Endothelial cell of umbilical vein (primary cell): ENCODE measurements around the gene POLG. TPM values are rescaled to one million over a fixed set of nuclear protein-coding genes. Genes with fewer than 3 reads are reported as not detected.

Source experiments
- BruUV-seq: library from RNA; stranded (reverse); fragments of 400-500 nt; replicated peaks from 2 replicates; lab custom pipeline; 2021; lab: Mats Ljungman, UMichigan
- CTCF ChIA-PET: fragments of 300-600, 350-600 bp; sonication (Branson Sonifier 250); formaldehyde crosslinking; loops from one replicate; lab custom pipeline; 2021; ENCODE audit warnings: antibody characterized with exemption, inconsistent platforms; lab: Charles Lee
- POLR2A ChIA-PET: fragments of 300-600, 350-600 bp; sonication (Branson Sonifier 250); formaldehyde crosslinking; loops from one replicate; lab custom pipeline; 2021; ENCODE audit warnings: antibody characterized with exemption, inconsistent platforms; lab: Charles Lee
- DNase-seq: peaks from one replicate; pipeline ENCODE4 v3.0.0-alpha.2; 2011; ENCODE audit warnings: low read depth, low spot score
- FAIRE-seq: peaks from 2 replicates; lab custom pipeline; 2011; peaks lifted over from hg19 to GRCh38; lab: Jason Lieb, UNC
- H2AFZ ChIP-seq: 2 replicates; pipeline ENCODE4 v1.6.0; 2012; ENCODE audit warnings: low read depth, low read length, control low read depth, inconsistent platforms
- H3K27ac ChIP-seq: 2 replicates; pipeline ENCODE4 v1.5.1; 2011; ENCODE audit warnings: low read depth, mild to moderate bottlenecking, control low read depth, low read length, moderate library complexity; ENCODE audit not compliant: insufficient read depth
- H3K27me3 ChIP-seq, 2 experiments: 2 replicates each; pipeline versions ENCODE4 v1.6.0 to v1.6.1; 2011; ENCODE audit warnings: low read length in 2 of 2, mixed read lengths in 1 of 2; ENCODE audit not compliant: control insufficient read depth in 2 of 2, insufficient read depth in 2 of 2
- H3K36me3 ChIP-seq, 2 experiments: 2 replicates in 1 of 2; 3 replicates in 1 of 2; pipeline ENCODE4 v1.5.1; 2011; ENCODE audit warnings: low read length in 2 of 2, mild to moderate bottlenecking in 1 of 2, moderate library complexity in 1 of 2; ENCODE audit not compliant: control insufficient read depth in 2 of 2, insufficient read depth in 2 of 2; ENCODE audit errors: extremely low read depth in 1 of 2
- H3K4me1 ChIP-seq: 3 replicates; pipeline ENCODE4 v1.5.1; 2011; ENCODE audit warnings: mild to moderate bottlenecking, low read length; ENCODE audit not compliant: control insufficient read depth, insufficient read depth; ENCODE audit errors: extremely low read depth
- H3K4me2 ChIP-seq: 2 replicates; pipeline ENCODE4 v1.6.1; 2011; ENCODE audit warnings: low read length, control low read depth, mixed read lengths; ENCODE audit not compliant: insufficient read depth
- H3K4me3 ChIP-seq, 3 experiments: fragments of 200-600 bp in 1 of 3; sonication (generic), shearing (Covaris generic) in 1 of 3; replicated peaks in 1 of 3; 2 replicates each; pipeline ENCODE4 v1.5.1; 2011 to 2016; ENCODE audit warnings: control low read depth in 3 of 3, low read length in 3 of 3, mild to moderate bottlenecking in 2 of 3, inconsistent platforms in 1 of 3, low read depth in 1 of 3, moderate library complexity in 1 of 3; ENCODE audit not compliant: insufficient read depth in 1 of 3
- H3K79me2 ChIP-seq: 2 replicates; pipeline ENCODE4 v1.6.0; 2012; ENCODE audit warnings: low read length, inconsistent platforms; ENCODE audit not compliant: control insufficient read depth, insufficient read depth
- H3K9ac ChIP-seq: replicated peaks from 2 replicates; pipeline ENCODE3; 2011; ENCODE audit warnings: low read length, control low read depth; ENCODE audit not compliant: insufficient read depth; ENCODE audit errors: extremely low read depth
- H3K9me1 ChIP-seq: replicated peaks from 3 replicates; pipeline ENCODE4 v1.6.0; 2011; ENCODE audit warnings: mild to moderate bottlenecking, low read length; ENCODE audit not compliant: control insufficient read depth, insufficient read depth; ENCODE audit errors: extremely low read depth
- H3K9me3 ChIP-seq: replicated peaks from 2 replicates; pipeline ENCODE4 v1.5.1; 2012; ENCODE audit warnings: low read length, inconsistent platforms; ENCODE audit not compliant: control insufficient read depth, insufficient read depth
- H4K20me1 ChIP-seq: replicated peaks from 2 replicates; pipeline ENCODE3; 2011; ENCODE audit warnings: mild to moderate bottlenecking, low read length; ENCODE audit not compliant: control insufficient read depth, insufficient read depth; ENCODE audit errors: extremely low read depth
- CTCF ChIP-seq, 2 donors: IDR thresholded peaks; 1 replicate in 1 of 2; 2 replicates in 1 of 2; pipeline ENCODE4 v1.5.1; 2011; ENCODE audit warnings: low read length in 2 of 2, mild to moderate bottlenecking in 2 of 2, moderate library complexity in 2 of 2, control low read depth in 1 of 2, inconsistent platforms in 1 of 2, low read depth in 1 of 2; ENCODE audit not compliant: insufficient read depth in 1 of 2; ENCODE audit errors: extremely low read depth in 1 of 2
- EZH2 ChIP-seq: IDR thresholded peaks from 2 replicates; pipeline ENCODE4 v1.6.1; 2012; ENCODE audit warnings: borderline replicate concordance, low read depth, mild to moderate bottlenecking, moderate library complexity, low read length, inconsistent platforms; ENCODE audit not compliant: severe bottlenecking
- FOS ChIP-seq: IDR thresholded peaks from 2 replicates; pipeline ENCODE4 v1.6.1; 2011; ENCODE audit warnings: mild to moderate bottlenecking, low read length, moderate library complexity, borderline replicate concordance; ENCODE audit not compliant: insufficient read depth
- GATA2 ChIP-seq: IDR thresholded peaks from 2 replicates; pipeline ENCODE4 v1.7.0; 2011; ENCODE audit warnings: low read depth, mild to moderate bottlenecking, moderate library complexity, mixed read lengths, low read length; ENCODE audit not compliant: insufficient read length, insufficient read depth
- JUN ChIP-seq: IDR thresholded peaks from 2 replicates; pipeline ENCODE4 v1.6.1; 2011; ENCODE audit warnings: borderline replicate concordance, low read depth; ENCODE audit not compliant: insufficient read length, insufficient read depth
- MAX ChIP-seq: IDR thresholded peaks from 2 replicates; pipeline ENCODE4 v1.6.1; 2011; ENCODE audit not compliant: insufficient read depth, insufficient read length
- MYC ChIP-seq: IDR thresholded peaks from one replicate; pipeline ENCODE4 v1.6.1; 2011; ENCODE audit warnings: mild to moderate bottlenecking, low read depth, low read length
- POLR2A ChIP-seq: IDR thresholded peaks from 2 replicates; pipeline ENCODE4 v1.6.1; 2012; ENCODE audit warnings: low read depth, mild to moderate bottlenecking, control low read depth, low read length
- POLR2AphosphoS5 ChIP-seq: IDR thresholded peaks from 2 replicates; pipeline ENCODE4 v1.6.1; 2012; ENCODE audit warnings: low read depth, mild to moderate bottlenecking, control low read depth, low read length, moderate library complexity; ENCODE audit not compliant: insufficient read depth
- dilution Hi-C: fragments of 300-500 bp; cut with MboI; formaldehyde crosslinking; loops from one replicate; pipeline ENCODE4 v1.15.0; 2019; ENCODE audit warnings: low sequenced_read_pairs; ENCODE audit not compliant: extremely low pct_ligation_motif_present
- intact Hi-C: fragments of 100-400 bp; cut with micrococcal nuclease; formaldehyde crosslinking; loops from one replicate; pipeline ENCODE4 v1.10.0; 2022
- polyA plus RNA-seq, 4 experiments: library from polyadenylated mRNA; depleted of rRNA in 3 of 4; stranded (reverse) in 3 of 4; unstranded in 1 of 4; fragments of >200 nt; gene quantifications; 2 replicates each; pipeline versions ENCODE4 v1.2.1 to v1.2.3, GENCODE V29; 2011 to 2012; ENCODE audit warnings: missing spikeins in 1 of 4
- total RNA-seq: library from RNA; stranded (reverse); gene quantifications from 2 replicates; pipeline ENCODE4 v1.2.3, GENCODE V29; 2021

POLG gene
- total and polyA plus RNA-seq, 2 donors (not counting 3 experiments of a cell fraction or from before 2014, with no cell fraction given): 36.6 to 77.7 TPM

GRCh38 chr15:89333011-89333860, 1.4 kb downstream of the POLG start:
- H4K20me1 ChIP-seq: peaks cover 7% of the 10 kb centered on the region
- dilution Hi-C loops: no loop called here

More at GRCh38 chr15:89333011-89333860, 1.4 kb downstream of the POLG start:
- Histone ChIP-seq H3K79me2 (peaks cover 50% of the 10 kb centered on the region), H3K9me1 (no peaks in the 10 kb centered on the region), H3K27me3 (peaks cover 0 to 4% of the 10 kb centered on the region in 2 experiments), H3K36me3 (peaks cover 21 to 27% of the 10 kb centered on the region in 2 experiments), H3K4me2 (peak overlapping the region; percentile 77), H3K9me3 (no peaks in the 10 kb centered on the region), H3K4me1 (peaks cover 28% of the 10 kb centered on the region), H3K4me3 (peak overlapping the region; percentile 40 to 91 (median 71)), H3K9ac (peak overlapping the region; percentile 51), H3K27ac (no peak overlapping the region), H2AFZ (no peak overlapping the region)
- ChIA-PET POLR2A (no interaction called here), CTCF (interaction anchor here (0.6 to 3.1 kb wide), 6 partner anchors 10 to 126 kb away, joined by 3 to 15 read pairs (median 3); no protein-coding TSS in a partner anchor)
- TF ChIP-seq GATA2: no peak
- no peak for TF ChIP-seq JUN
- TF ChIP-seq EZH2: no peak
- no peak for TF ChIP-seq CTCF (IDR thresholded peaks at IDR 0.05; ENCODE audit: extremely low read depth in 1 of 2, insufficient read depth in 1 of 2, low read depth in 1 of 2, low read length in 2 of 2)
- TF ChIP-seq MAX: no peak
- TF ChIP-seq POLR2AphosphoS5: no peak
- TF ChIP-seq FOS: no peak
- no peak for TF ChIP-seq POLR2A
- TF ChIP-seq MYC: no peak
- intact Hi-C loops: loop anchor here (2.0 to 10.0 kb wide), 3 partner anchors 18 to 708 kb away; partner anchors contain the start of genes AEN and HAPLN3
- no TSS peak for BruUV-seq
- FAIRE-seq: no peak
- no peak for DNase-seq
